HFFc6 (cell line): Measurements from ENCODE around the gene ME3. TPM values are rescaled to one million over a fixed set of nuclear protein-coding genes. Genes with fewer than 3 reads are reported as not detected.

ENCODE experiments used
- DNase-seq: peaks from one replicate; pipeline ENCODE4 v3.0.0-alpha.2; 2018
- H3K27ac Mint-ChIP-seq: 2 replicates; pipeline ENCODE4 v1.8.0; 2020; ENCODE audit warnings: mild to moderate bottlenecking, mixed read lengths
- H3K27me3 Mint-ChIP-seq: 2 replicates; pipeline ENCODE4 v1.8.0; 2021; ENCODE audit warnings: mild to moderate bottlenecking, moderate library complexity, mixed read lengths; ENCODE audit not compliant: insufficient read depth
- H3K36me3 Mint-ChIP-seq: 2 replicates; pipeline ENCODE4 v1.8.0; 2021; ENCODE audit warnings: low read depth, mixed read lengths
- H3K4me1 Mint-ChIP-seq: 2 replicates; pipeline ENCODE4 v1.8.0; 2020; ENCODE audit warnings: low read depth, mixed read lengths
- H3K4me3 Mint-ChIP-seq: 2 replicates; pipeline ENCODE4 v1.8.0; 2020; ENCODE audit warnings: mild to moderate bottlenecking, moderate library complexity, mixed read lengths
- H3K9me3 Mint-ChIP-seq: 2 replicates; pipeline ENCODE4 v1.8.0; 2020; ENCODE audit warnings: mild to moderate bottlenecking, mixed read lengths
- total RNA-seq, 6 experiments: library from RNA; stranded (reverse); fragmentation: NEBNext Ultra II Directional; extraction: Animal tissue kit (Norgen Biotek cat#: 25700); gene quantifications; 2 replicates in 1 of 6; 3 replicates in 5 of 6; pipeline ENCODE4 v1.2.3, GENCODE V29; 2021
- TF ChIP-seq, protein P1 (sequence below): fragments of 200-600 bp; sonication (generic); IDR thresholded peaks from 2 replicates; pipeline ENCODE4 v1.5.0; 2021; ENCODE audit warnings: antibody characterized with exemption, mild to moderate bottlenecking

Gene ME3
- total RNA-seq, 6 experiments from 2014 or later = 3.5 to 8.6 (median 6.6) TPM

DNA sequence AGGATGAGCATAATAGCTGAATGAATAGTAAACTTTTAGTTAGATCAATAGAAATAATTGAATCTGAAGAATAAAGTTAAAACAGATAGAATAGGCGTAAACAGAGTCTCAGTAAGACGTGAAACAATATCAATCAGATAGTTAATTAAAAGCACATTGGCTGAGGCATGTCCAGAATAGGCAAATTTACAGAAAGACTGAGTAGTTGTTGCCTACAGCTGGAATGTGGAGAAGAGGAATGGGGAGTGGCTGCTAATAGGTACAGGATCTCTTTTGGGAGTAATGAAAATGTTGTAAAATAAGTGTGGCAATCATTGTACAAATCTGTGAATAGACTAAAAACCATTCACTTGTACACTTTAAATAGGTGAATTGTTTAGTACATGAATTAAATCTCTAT is 36.3 kb upstream of the ME3 start:
- H3K4me3 Mint-ChIP-seq = no peak overlapping the region
- no peaks in the 10 kb centered on the region for H3K27me3 Mint-ChIP-seq
- peaks cover 13% of the 10 kb centered on the region for H3K36me3 Mint-ChIP-seq
- TF ChIP-seq, protein P1, sequence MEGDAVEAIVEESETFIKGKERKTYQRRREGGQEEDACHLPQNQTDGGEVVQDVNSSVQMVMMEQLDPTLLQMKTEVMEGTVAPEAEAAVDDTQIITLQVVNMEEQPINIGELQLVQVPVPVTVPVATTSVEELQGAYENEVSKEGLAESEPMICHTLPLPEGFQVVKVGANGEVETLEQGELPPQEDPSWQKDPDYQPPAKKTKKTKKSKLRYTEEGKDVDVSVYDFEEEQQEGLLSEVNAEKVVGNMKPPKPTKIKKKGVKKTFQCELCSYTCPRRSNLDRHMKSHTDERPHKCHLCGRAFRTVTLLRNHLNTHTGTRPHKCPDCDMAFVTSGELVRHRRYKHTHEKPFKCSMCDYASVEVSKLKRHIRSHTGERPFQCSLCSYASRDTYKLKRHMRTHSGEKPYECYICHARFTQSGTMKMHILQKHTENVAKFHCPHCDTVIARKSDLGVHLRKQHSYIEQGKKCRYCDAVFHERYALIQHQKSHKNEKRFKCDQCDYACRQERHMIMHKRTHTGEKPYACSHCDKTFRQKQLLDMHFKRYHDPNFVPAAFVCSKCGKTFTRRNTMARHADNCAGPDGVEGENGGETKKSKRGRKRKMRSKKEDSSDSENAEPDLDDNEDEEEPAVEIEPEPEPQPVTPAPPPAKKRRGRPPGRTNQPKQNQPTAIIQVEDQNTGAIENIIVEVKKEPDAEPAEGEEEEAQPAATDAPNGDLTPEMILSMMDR = no peak
- peaks cover 9% of the 10 kb centered on the region for H3K9me3 Mint-ChIP-seq
- no peak overlapping the region for H3K27ac Mint-ChIP-seq
- DNase-seq = no peak
- H3K4me1 Mint-ChIP-seq = peaks cover 28% of the 10 kb centered on the region

- H3K9me3 Mint-ChIP-seq = peaks cover 9% of the 10 kb centered on the region
- no peak for DNase-seq
- TF ChIP-seq, protein P1 = no peak
- H3K4me3 Mint-ChIP-seq = no peak overlapping the region
- no peak overlapping the region for H3K27ac Mint-ChIP-seq
- no peaks in the 10 kb centered on the region for H3K27me3 Mint-ChIP-seq
- peaks cover 40% of the 10 kb centered on the region for H3K4me1 Mint-ChIP-seq
- peaks cover 13% of the 10 kb centered on the region for H3K36me3 Mint-ChIP-seq
Observed at GRCh38 chr11:86706338-86707131, 34.1 kb upstream of the ME3 start.

- TF ChIP-seq, protein P1 = no peak
- DNase-seq = no peak
- Mint-ChIP-seq H3K4me3 (no peak overlapping the region), H3K4me1 (peaks cover 26% of the 10 kb centered on the region), H3K9me3 (peaks cover under 1% of the 10 kb centered on the region; the same call in 1 of the 2 replicates), H3K36me3 (peaks cover 6% of the 10 kb centered on the region; the same call in 1 of the 2 replicates), H3K27ac (no peak overlapping the region), H3K27me3 (no peaks in the 10 kb centered on the region)
Observed at GRCh38 chr11:86704710-86705109, 32.3 kb upstream of the ME3 start.

GRCh38 chr11:86703987-86704386 is 31.6 kb upstream of the ME3 start:
- H3K4me1 Mint-ChIP-seq = peaks cover 30% of the 10 kb centered on the region
- no peaks in the 10 kb centered on the region for H3K27me3 Mint-ChIP-seq
- no peaks in the 10 kb centered on the region for H3K9me3 Mint-ChIP-seq
- no peak overlapping the region for H3K4me3 Mint-ChIP-seq
- no peak for DNase-seq
- no peak overlapping the region for H3K27ac Mint-ChIP-seq
- TF ChIP-seq, protein P1 = no peak
- H3K36me3 Mint-ChIP-seq = peaks cover 6% of the 10 kb centered on the region; the same call in 1 of the 2 replicates

- TF ChIP-seq, protein P1 = no peak
- H3K27me3 Mint-ChIP-seq = no peaks in the 10 kb centered on the region
- H3K9me3 Mint-ChIP-seq = no peaks in the 10 kb centered on the region
- H3K27ac Mint-ChIP-seq = no peak overlapping the region
- no peak overlapping the region for H3K4me3 Mint-ChIP-seq
- no peak for DNase-seq
- peaks cover 6% of the 10 kb centered on the region; the same call in 1 of the 2 replicates for H3K36me3 Mint-ChIP-seq
- peaks cover 39% of the 10 kb centered on the region for H3K4me1 Mint-ChIP-seq
Observed at GRCh38 chr11:86702220-86702983, 30.0 kb upstream of the ME3 start.
